ENCODE results near the gene PKD2.

GRCh38 chr4:88017516-88018297 is 10.3 kb downstream of the PKD2 start:
- TF ChIP-seq MAFG (CRISPR knock-in tag; IDR thresholded peaks at IDR 0.05): no peak
- no peak for TF ChIP-seq ZNF407 (CRISPR knock-in tag; IDR thresholded peaks at IDR 0.05; ENCODE audit: not compliant biosample characterization)
- TF ChIP-seq HOXA7 (CRISPR knock-in tag; IDR thresholded peaks at IDR 0.05): no peak
- TF ChIP-seq CTCF (CRISPR knock-in tag; IDR thresholded peaks at IDR 0.05): no peak
- no peak for TF ChIP-seq ZBTB8A (CRISPR knock-in tag; IDR thresholded peaks at IDR 0.05; ENCODE audit: borderline replicate concordance, low read depth)
- TF ChIP-seq ZBTB2 (CRISPR knock-in tag; IDR thresholded peaks at IDR 0.05; ENCODE audit: low read depth): no peak
- TF ChIP-seq CAMTA2 (CRISPR knock-in tag; IDR thresholded peaks at IDR 0.05; ENCODE audit: borderline replicate concordance): no peak
- TF ChIP-seq MYNN (CRISPR knock-in tag; IDR thresholded peaks at IDR 0.05; ENCODE audit: low read depth): no peak

Measured in HepG2 (cell line).